NCI-H1105 treated with DMSO at 0.1 percent for 48 hours (cell line): ENCODE data around the gene JOSD2.

Experiments used
- DNase-seq: peaks from one replicate; lab custom pipeline; 2025; lab: John Stamatoyannopoulos, UW

Gene JOSD2

DNA sequence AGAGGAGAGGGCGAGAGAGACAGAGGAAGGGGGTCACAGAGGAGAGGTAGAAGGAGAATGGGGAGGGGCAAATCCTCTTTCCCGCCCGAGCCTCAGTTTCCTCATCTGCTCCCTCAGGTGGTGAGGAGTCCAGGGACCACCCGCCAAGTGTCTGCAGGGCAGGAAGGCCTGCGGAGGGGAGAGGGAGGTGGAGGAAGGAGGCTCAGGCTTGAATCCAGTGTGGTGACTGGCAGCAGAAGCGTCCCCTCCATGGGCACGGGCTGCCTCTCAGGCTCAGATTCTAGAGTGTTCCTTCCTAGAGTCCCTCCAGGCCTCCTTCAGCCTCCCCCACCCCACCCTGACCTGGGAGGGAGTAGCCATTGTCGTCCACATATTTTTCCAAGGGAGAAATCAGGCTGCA lies 17.8 kb downstream of the JOSD2 start:
- DNase-seq = no peak

DNA sequence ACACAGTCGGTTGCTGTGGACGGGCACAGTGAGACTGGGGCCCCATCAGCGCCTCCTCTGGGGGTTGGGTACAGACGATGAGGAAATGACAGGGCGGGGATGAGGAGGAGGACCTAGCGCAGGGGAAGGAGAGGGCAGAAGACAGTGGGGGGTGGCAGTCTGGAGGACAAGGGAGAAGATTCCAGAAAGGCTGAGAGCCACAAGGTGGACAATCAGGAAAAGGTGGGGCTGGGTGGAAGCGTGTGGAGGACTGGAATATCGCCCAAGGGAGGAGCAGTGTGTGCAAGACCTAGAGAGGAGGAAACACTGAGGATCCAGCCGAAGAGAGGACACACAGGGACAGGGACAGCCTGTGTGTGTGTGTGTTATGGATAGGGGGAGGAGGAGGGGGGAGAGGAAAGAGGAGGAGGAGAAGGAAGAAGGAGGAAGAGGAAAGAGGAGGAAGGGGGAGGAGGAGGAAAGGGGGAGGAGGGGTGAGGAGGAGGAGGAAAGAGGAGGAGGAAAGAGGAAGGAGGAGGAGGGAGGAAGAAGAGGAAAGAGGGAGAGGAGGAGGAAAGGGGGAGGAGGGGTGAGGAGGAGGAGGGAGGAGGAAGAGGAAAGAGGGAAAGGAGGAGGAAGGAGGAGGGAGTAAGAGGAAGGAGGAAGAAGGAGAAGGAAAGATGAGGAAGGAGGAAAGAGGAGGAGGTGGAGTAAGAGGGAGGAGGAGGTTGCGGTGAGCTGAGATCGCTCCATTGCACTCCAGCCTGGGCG lies 18.5 kb downstream of the JOSD2 start:
- no peak for DNase-seq

- DNase-seq = no peak
These were observed 20.0 kb downstream of the JOSD2 start for GRCh38 chr19:50490991-50491472.

- DNase-seq = no peak
These were observed 20.6 kb downstream of the JOSD2 start for GRCh38 chr19:50490411-50490811.

GRCh38 chr19:50489461-50490011 lies 21.5 kb downstream of the JOSD2 start:
- no peak for DNase-seq

- no peak for DNase-seq
These were observed 22.4 kb downstream of the JOSD2 start for GRCh38 chr19:50488389-50489194.

DNA sequence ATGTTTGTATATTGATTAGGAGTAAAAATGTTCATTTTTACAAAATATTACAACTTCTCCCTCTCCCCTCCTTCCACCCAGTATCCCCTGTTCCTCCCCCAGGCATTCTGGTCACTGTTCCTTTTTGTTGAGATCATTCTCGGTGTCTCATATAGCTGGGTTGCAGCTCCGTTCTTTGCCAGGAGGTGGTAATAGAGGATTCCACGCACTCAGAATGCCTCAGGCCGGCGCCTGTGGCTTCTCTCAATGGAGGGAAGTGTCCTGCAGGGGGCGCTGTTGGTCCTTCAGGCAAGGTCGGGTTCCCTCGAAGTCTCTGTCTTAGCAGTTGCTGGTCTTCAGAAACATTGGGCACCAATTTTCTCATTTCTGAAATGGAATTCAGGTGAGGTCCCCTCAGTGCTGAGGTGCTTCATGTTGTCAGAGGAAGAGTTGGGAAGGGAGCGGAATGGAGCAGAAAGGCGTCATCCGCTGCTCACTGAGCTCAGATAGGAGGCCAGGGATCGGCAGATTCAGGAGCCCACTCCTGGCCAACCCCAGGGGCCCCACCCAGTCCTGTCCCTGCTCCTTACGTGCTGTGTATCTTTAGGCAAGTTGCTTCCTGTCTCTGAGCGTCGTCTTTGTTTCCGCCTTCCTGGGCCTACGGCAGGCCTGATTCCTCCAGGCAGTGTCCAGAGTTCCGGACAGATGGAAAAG lies 24.0 kb downstream of the JOSD2 start:
- DNase-seq = no peak

DNA sequence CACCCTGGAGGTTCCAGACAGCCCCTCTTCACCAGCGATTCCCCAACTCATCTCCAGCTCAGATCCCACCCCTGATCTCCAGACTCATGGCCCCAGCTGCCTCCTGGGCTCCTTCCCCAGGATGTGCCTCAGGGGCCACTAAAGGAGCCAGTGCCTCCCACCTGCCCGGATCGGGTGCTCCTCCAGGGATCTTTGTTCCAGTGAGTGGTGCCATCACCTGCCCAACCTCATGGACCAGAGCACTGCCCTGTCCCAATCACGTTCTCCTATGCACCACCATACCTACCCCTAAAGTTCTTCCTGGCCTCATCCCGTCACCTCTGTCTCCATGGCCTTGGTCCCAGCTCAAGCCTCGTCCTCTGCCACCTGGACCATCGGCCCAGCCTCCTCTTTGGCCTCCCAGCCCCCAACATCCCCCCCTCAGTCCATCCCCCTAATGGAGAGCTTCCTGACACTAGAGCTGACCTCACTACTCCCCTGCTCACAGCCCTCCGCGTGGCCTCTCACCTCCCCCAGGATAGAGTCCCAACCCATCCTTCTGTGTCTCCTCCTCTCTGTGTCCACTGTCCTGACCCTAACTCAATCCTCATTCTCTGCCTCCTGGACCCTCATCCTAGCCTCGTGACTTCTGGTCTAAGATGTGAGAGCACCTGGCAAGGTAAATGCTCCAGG lies 25.6 kb downstream of the JOSD2 start:
- no peak for DNase-seq

- no peak for DNase-seq
These were observed 28.1 kb downstream of the JOSD2 start for GRCh38 chr19:50482916-50483315.

- DNase-seq = no peak
These were observed 28.6 kb downstream of the JOSD2 start for GRCh38 chr19:50482271-50482855.

DNA sequence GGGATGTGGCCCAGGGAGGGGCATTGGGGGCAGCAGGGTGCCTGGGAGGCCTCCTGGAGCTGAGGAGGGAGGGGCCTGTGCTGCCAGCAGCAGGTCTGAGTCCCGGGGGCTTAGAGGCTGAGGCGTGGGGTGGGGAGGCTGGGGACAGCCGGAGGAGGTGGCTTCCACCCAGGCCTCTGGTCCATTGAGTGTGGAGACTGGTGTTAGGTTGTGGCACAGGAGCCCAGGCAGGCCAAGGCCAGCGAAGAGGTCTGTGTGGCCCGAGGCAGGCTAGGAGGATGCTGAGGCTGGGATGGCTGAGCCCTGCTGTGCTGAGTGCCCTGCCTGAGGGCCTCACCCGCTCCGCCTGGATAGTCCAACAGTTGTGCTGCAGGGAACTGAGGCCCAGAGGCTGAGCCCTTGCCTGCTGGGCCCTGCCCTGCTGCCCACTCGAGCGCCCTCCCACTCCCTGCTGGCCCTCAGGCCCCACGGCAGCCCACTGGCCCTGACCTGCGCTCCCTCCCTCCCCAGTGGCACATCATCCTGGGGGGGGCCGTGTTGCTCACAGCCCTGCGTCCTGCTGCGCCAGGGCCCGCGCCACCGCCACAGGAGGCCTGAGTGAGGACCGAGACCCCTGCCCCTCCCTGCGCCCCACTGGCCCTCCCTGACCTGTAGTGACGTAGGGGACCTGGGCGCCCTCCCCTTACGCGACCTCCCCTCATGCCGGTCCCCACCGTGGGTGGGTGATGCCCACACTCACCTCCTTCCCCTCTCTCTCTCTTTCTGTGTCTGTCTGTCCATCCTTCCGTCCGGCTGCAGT lies 29.4 kb downstream of the JOSD2 start:
- no peak for DNase-seq

DNA sequence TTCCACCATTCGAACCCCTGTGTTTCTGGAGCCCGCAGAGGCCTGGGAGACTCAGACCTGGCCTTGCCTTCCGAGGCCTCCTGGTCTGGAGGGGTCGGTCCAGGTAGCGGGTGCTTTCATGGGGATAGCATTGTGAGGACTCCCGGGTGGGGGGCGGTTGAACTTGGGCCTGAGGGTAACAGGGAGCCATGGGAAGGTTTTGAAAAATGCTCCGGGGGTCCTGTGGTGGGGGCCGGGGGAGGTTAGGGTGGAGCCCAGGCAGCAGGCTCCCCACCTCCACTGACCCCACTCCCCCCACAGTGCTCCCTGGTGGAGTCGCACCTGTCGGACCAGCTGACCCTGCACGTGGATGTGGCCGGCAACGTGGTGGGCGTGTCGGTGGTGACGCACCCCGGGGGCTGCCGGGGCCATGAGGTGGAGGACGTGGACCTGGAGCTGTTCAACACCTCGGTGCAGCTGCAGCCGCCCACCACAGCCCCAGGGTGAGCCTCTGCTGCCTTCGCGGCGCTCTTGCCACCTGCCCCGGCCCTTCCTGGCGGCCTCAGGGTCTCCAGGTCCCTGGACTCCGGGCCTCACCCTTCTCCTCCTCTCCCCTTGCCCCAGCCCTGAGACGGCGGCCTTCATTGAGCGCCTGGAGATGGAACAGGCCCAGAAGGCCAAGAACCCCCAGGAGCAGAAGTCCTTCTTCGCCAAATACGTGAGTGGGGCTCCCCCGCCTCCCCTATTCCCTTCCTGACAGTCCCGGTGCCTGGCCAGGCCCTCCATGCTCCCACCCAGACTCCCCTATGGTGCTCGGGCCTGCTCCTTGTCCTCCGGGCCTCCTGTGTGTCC lies 30.5 kb downstream of the JOSD2 start:
- DNase-seq = no peak

- DNase-seq = no peak
These were observed 31.2 kb downstream of the JOSD2 start for GRCh38 chr19:50479761-50480251.

GRCh38 chr19:50478901-50479715 lies 31.9 kb downstream of the JOSD2 start:
- DNase-seq = no peak

DNA sequence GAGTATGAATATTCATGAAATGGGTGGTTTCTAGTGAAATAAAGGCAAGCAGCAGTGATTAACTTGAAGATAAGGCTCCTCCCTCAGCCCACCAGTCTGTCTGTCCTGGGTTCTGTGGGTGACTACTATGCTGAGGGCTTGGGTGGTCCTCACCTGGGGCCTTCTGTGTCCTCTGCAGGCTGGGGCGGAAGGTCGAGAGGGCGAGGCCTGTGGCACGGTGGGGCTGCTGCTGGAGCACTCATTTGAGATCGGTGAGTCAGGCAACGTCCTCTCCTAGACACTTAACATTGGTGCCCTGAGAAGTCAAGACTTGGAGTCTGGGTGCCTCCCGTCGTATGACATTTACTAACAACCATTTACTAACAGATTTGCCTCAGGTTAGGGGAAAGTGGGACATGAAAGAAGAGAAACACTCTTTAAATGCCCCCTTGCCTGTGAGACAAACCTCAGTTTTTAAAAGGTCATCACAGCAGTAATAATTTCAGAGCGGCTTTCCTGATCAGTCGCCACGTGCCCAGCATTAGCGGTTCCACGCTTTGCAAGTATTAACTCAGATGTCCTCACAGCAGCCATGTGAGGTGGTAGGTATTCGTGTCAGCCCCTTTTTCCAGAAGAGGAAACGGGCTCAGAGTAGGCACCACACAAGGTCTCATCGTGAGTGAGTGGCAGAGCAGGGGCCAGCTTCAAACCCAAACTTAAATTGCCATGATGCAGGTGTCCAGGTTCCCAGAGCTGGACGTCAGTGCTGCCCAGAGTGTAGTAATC lies 33.1 kb downstream of the JOSD2 start:
- DNase-seq = no peak

DNA sequence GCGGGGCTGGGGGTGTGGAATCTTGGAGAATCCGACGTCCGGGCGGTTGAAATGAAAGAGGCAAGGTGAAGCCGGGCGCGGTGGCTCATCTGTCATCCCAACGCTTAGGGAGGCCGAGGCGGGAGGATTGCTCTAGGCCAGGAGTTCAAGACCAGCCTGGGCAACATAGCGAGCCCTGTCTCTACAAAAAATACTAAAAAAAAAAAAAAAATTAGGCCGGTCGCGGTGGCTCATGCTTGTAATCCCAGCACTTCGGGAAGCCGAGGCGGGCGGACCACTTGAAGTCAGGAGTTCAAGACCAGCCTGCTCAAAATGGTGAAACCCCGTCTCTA lies 34.1 kb downstream of the JOSD2 start:
- no peak for DNase-seq

DNA sequence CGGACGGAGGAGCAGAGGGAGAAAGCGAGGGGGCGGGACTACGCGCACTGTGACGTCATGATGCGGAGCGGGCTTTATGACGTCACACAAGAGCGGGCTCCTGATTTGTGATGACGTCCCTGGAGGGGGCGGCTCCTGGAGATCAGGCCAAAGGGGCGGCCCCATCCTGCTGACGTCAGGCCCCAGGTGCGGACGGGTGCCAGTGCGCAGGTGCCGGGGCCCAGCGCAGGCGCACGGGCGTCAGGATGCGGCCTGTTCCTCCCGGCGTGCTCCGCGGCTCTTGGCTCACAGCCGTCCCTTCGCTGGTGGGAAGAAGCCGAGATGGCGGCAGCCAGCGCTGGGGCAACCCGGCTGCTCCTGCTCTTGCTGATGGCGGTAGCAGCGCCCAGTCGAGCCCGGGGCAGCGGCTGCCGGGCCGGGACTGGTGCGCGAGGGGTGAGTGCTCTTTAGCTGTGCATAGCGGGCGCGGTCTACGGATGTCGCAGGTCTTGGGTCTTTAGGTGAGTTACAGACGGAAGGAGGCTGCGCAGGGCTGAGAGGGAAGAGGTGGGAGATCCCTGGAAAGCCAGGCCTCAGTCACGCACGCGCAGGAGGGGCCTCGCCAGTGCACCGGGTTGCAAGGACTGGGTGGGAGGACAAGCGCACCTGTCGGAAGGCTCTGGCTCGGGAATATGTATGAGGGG lies 34.6 kb downstream of the JOSD2 start, which contains the start of the genes EMC10 and GARIN5A:
EMC10 (plus strand) TSS at position 284 of the 683 bp plus-strand sequence; CDS start at position 322, 38 bp downstream.
GARIN5A (minus strand) TSS at position 625 of the 683 bp plus-strand sequence; CDS start at position 165, 460 bp downstream.
- peak; percentile 91 for DNase-seq
